Endothelial cell of umbilical vein (primary cell): Measurements from ENCODE around the gene GJB4. TPM values are rescaled to one million over a fixed set of nuclear protein-coding genes. Genes with fewer than 3 reads are reported as not detected.

Experiments used
- BruUV-seq: library from RNA; stranded (reverse); fragments of 400-500 nt; replicated peaks from 2 replicates; lab custom pipeline; 2021; lab: Mats Ljungman, UMichigan
- CTCF ChIA-PET: fragments of 300-600, 350-600 bp; sonication (Branson Sonifier 250); formaldehyde crosslinking; loops from one replicate; lab custom pipeline; 2021; ENCODE audit warnings: antibody characterized with exemption, inconsistent platforms; lab: Charles Lee
- POLR2A ChIA-PET: fragments of 300-600, 350-600 bp; sonication (Branson Sonifier 250); formaldehyde crosslinking; loops from one replicate; lab custom pipeline; 2021; ENCODE audit warnings: antibody characterized with exemption, inconsistent platforms; lab: Charles Lee
- DNase-seq: peaks from one replicate; pipeline ENCODE4 v3.0.0-alpha.2; 2011; ENCODE audit warnings: low read depth, low spot score
- FAIRE-seq: peaks from 2 replicates; lab custom pipeline; 2011; peaks lifted over from hg19 to GRCh38; lab: Jason Lieb, UNC
- H2AFZ ChIP-seq: 2 replicates; pipeline ENCODE4 v1.6.0; 2012; ENCODE audit warnings: low read depth, low read length, control low read depth, inconsistent platforms
- H3K27ac ChIP-seq: 2 replicates; pipeline ENCODE4 v1.5.1; 2011; ENCODE audit warnings: low read depth, mild to moderate bottlenecking, control low read depth, low read length, moderate library complexity; ENCODE audit not compliant: insufficient read depth
- H3K27me3 ChIP-seq, 2 experiments: 2 replicates each; pipeline versions ENCODE4 v1.6.0 to v1.6.1; 2011; ENCODE audit warnings: low read length in 2 of 2, mixed read lengths in 1 of 2; ENCODE audit not compliant: control insufficient read depth in 2 of 2, insufficient read depth in 2 of 2
- H3K36me3 ChIP-seq, 2 experiments: 2 replicates in 1 of 2; 3 replicates in 1 of 2; pipeline ENCODE4 v1.5.1; 2011; ENCODE audit warnings: low read length in 2 of 2, mild to moderate bottlenecking in 1 of 2, moderate library complexity in 1 of 2; ENCODE audit not compliant: control insufficient read depth in 2 of 2, insufficient read depth in 2 of 2; ENCODE audit errors: extremely low read depth in 1 of 2
- H3K4me1 ChIP-seq: 3 replicates; pipeline ENCODE4 v1.5.1; 2011; ENCODE audit warnings: mild to moderate bottlenecking, low read length; ENCODE audit not compliant: control insufficient read depth, insufficient read depth; ENCODE audit errors: extremely low read depth
- H3K4me2 ChIP-seq: 2 replicates; pipeline ENCODE4 v1.6.1; 2011; ENCODE audit warnings: low read length, control low read depth, mixed read lengths; ENCODE audit not compliant: insufficient read depth
- H3K4me3 ChIP-seq, 3 experiments: fragments of 200-600 bp in 1 of 3; sonication (generic), shearing (Covaris generic) in 1 of 3; replicated peaks in 1 of 3; 2 replicates each; pipeline ENCODE4 v1.5.1; 2011 to 2016; ENCODE audit warnings: control low read depth in 3 of 3, low read length in 3 of 3, mild to moderate bottlenecking in 2 of 3, inconsistent platforms in 1 of 3, low read depth in 1 of 3, moderate library complexity in 1 of 3; ENCODE audit not compliant: insufficient read depth in 1 of 3
- H3K79me2 ChIP-seq: 2 replicates; pipeline ENCODE4 v1.6.0; 2012; ENCODE audit warnings: low read length, inconsistent platforms; ENCODE audit not compliant: control insufficient read depth, insufficient read depth
- H3K9ac ChIP-seq: replicated peaks from 2 replicates; pipeline ENCODE3; 2011; ENCODE audit warnings: low read length, control low read depth; ENCODE audit not compliant: insufficient read depth; ENCODE audit errors: extremely low read depth
- H3K9me1 ChIP-seq: replicated peaks from 3 replicates; pipeline ENCODE4 v1.6.0; 2011; ENCODE audit warnings: mild to moderate bottlenecking, low read length; ENCODE audit not compliant: control insufficient read depth, insufficient read depth; ENCODE audit errors: extremely low read depth
- H3K9me3 ChIP-seq: replicated peaks from 2 replicates; pipeline ENCODE4 v1.5.1; 2012; ENCODE audit warnings: low read length, inconsistent platforms; ENCODE audit not compliant: control insufficient read depth, insufficient read depth
- H4K20me1 ChIP-seq: replicated peaks from 2 replicates; pipeline ENCODE3; 2011; ENCODE audit warnings: mild to moderate bottlenecking, low read length; ENCODE audit not compliant: control insufficient read depth, insufficient read depth; ENCODE audit errors: extremely low read depth
- CTCF ChIP-seq, 2 donors: IDR thresholded peaks; 1 replicate in 1 of 2; 2 replicates in 1 of 2; pipeline ENCODE4 v1.5.1; 2011; ENCODE audit warnings: low read length in 2 of 2, mild to moderate bottlenecking in 2 of 2, moderate library complexity in 2 of 2, control low read depth in 1 of 2, inconsistent platforms in 1 of 2, low read depth in 1 of 2; ENCODE audit not compliant: insufficient read depth in 1 of 2; ENCODE audit errors: extremely low read depth in 1 of 2
- EZH2 ChIP-seq: IDR thresholded peaks from 2 replicates; pipeline ENCODE4 v1.6.1; 2012; ENCODE audit warnings: borderline replicate concordance, low read depth, mild to moderate bottlenecking, moderate library complexity, low read length, inconsistent platforms; ENCODE audit not compliant: severe bottlenecking
- FOS ChIP-seq: IDR thresholded peaks from 2 replicates; pipeline ENCODE4 v1.6.1; 2011; ENCODE audit warnings: mild to moderate bottlenecking, low read length, moderate library complexity, borderline replicate concordance; ENCODE audit not compliant: insufficient read depth
- GATA2 ChIP-seq: IDR thresholded peaks from 2 replicates; pipeline ENCODE4 v1.7.0; 2011; ENCODE audit warnings: low read depth, mild to moderate bottlenecking, moderate library complexity, mixed read lengths, low read length; ENCODE audit not compliant: insufficient read length, insufficient read depth
- JUN ChIP-seq: IDR thresholded peaks from 2 replicates; pipeline ENCODE4 v1.6.1; 2011; ENCODE audit warnings: borderline replicate concordance, low read depth; ENCODE audit not compliant: insufficient read length, insufficient read depth
- MAX ChIP-seq: IDR thresholded peaks from 2 replicates; pipeline ENCODE4 v1.6.1; 2011; ENCODE audit not compliant: insufficient read depth, insufficient read length
- MYC ChIP-seq: IDR thresholded peaks from one replicate; pipeline ENCODE4 v1.6.1; 2011; ENCODE audit warnings: mild to moderate bottlenecking, low read depth, low read length
- POLR2A ChIP-seq: IDR thresholded peaks from 2 replicates; pipeline ENCODE4 v1.6.1; 2012; ENCODE audit warnings: low read depth, mild to moderate bottlenecking, control low read depth, low read length
- POLR2AphosphoS5 ChIP-seq: IDR thresholded peaks from 2 replicates; pipeline ENCODE4 v1.6.1; 2012; ENCODE audit warnings: low read depth, mild to moderate bottlenecking, control low read depth, low read length, moderate library complexity; ENCODE audit not compliant: insufficient read depth
- dilution Hi-C: fragments of 300-500 bp; cut with MboI; formaldehyde crosslinking; loops from one replicate; pipeline ENCODE4 v1.15.0; 2019; ENCODE audit warnings: low sequenced_read_pairs; ENCODE audit not compliant: extremely low pct_ligation_motif_present
- intact Hi-C: fragments of 100-400 bp; cut with micrococcal nuclease; formaldehyde crosslinking; loops from one replicate; pipeline ENCODE4 v1.10.0; 2022
- polyA plus RNA-seq, 4 experiments: library from polyadenylated mRNA; depleted of rRNA in 3 of 4; stranded (reverse) in 3 of 4; unstranded in 1 of 4; fragments of >200 nt; gene quantifications; 2 replicates each; pipeline versions ENCODE4 v1.2.1 to v1.2.3, GENCODE V29; 2011 to 2012; ENCODE audit warnings: missing spikeins in 1 of 4
- total RNA-seq: library from RNA; stranded (reverse); gene quantifications from 2 replicates; pipeline ENCODE4 v1.2.3, GENCODE V29; 2021

The GJB4 gene
- total and polyA plus RNA-seq, 2 donors (not counting 3 experiments of a cell fraction or from before 2014, with no cell fraction given) = not detected

GRCh38 chr1:34761176-34761761 lies 1.7 kb downstream of the GJB4 start:
- Histone ChIP-seq H3K4me1 (no peaks in the 10 kb centered on the region), H3K4me2 (no peak overlapping the region), H3K79me2 (no peaks in the 10 kb centered on the region), H3K27ac (no peak overlapping the region), H4K20me1 (no peaks in the 10 kb centered on the region), H3K9ac (no peak overlapping the region), H3K27me3 (no peaks in the 10 kb centered on the region), H3K4me3 (no peak overlapping the region), H3K36me3 (no peaks in the 10 kb centered on the region), H3K9me1 (no peaks in the 10 kb centered on the region), H2AFZ (no peak overlapping the region), H3K9me3 (no peaks in the 10 kb centered on the region)
- FAIRE-seq (no peak), DNase-seq (no peak)
- CTCF ChIA-PET = no interaction called here
- TF ChIP-seq EZH2 (no peak), CTCF (IDR thresholded peaks at IDR 0.05; ENCODE audit: extremely low read depth in 1 of 2, insufficient read depth in 1 of 2, low read depth in 1 of 2, low read length in 2 of 2) (no peak), MYC (no peak), FOS (no peak), POLR2AphosphoS5 (no peak), MAX (no peak), JUN (no peak), POLR2A (no peak), GATA2 (no peak)
- intact Hi-C loops (no loop called here), dilution Hi-C loops (no loop called here)
- no TSS peak for BruUV-seq
- POLR2A ChIA-PET = no interaction called here
